NCI-H526 treated with DMSO at 0.1 percent for 48 hours (cell line): ENCODE results near the gene ARHGEF4.

Experiments
- DNase-seq: peaks from one replicate; lab custom pipeline; 2025; lab: John Stamatoyannopoulos, UW

Gene ARHGEF4

DNA sequence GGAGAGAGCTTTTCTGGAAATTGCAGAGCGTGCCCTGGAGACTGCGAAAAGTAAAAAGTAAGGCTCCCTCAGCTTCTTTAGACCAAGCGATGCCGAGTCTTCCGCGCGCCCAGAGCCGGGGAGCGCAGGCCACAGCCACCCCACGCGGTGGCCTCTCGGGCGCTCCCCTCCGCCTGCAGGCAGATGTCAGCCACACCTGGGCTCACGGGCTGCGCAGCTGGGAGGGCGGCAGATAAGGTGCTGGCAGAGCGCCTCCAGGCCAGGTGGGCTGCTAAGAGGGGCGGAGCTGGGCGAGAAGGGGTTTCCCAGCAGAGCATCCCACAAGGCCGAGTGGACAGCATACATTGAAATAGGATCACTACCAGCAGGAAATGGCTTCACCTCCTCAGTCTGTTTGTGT is 81.7 kb downstream of the ARHGEF4 start:
- no peak for DNase-seq

DNA sequence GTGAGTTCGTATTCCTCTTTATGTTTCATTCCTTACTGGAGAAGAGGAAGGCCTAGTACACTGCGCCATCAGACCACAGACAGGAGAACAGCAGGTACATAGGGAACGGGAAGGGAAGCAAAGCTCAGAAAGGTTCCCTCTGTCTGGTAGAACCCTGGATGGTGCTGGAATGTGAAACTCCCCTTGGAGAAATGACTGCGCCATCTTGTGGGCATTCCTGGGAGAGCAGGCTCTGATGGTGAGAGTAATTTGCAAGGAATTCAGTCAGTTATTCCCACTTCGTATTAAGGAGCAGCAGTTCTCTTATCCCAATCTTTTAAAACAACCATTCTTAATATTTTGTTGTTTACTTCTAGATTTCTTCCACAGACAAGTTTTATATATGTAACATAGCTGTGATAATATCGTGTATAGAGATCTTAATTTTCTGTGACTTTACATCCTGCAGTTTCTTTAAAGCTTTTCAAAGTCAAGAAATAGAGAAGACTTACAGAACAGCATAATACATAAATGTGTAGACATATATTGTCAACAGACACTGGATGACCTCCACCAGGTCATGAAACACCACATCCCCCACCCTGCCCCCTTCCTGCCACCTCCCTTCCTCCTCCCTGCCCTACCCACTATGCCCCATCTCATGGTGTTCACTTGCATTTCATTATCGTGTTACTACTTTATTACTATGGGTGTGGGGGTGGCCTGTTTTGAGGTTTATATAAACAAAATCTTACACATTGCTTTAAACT is 83.9 kb downstream of the ARHGEF4 start:
- DNase-seq = peak; percentile 60

DNA sequence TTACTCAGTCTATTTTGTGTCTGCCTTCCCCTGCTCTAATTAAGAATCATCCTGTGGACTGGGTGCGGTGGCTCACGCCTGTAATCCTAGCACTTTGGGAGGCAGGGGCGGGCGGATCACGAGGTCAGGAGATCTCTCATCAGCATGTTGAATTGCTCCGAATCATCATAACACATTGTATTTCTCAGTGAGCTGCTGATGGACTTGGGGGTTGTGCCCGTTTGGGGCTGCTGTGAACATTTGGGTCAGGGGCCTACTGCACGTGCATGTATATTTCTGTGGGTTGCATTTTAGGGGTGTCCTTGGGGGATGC is 84.4 kb downstream of the ARHGEF4 start:
- DNase-seq = no peak

DNA sequence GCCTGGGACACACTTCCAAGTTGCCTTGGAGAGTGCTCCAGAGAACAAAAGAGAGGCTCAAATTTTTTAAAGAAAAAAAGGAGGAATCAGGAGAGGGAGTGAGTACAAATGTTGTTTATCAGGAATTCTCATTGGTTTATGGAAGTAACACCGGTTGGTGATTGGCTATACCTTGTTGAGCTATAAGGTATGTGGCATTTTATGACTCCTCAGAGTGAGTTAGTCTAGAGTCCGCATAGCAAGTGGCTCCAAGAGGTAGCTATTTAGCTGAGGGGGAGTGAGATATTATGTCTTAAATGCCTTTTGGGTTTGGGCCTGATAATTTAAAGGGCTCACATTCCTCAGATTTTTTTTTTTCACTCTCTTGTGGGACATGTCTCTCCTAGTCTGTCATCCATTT is 85.7 kb downstream of the ARHGEF4 start:
- DNase-seq = no peak

DNA sequence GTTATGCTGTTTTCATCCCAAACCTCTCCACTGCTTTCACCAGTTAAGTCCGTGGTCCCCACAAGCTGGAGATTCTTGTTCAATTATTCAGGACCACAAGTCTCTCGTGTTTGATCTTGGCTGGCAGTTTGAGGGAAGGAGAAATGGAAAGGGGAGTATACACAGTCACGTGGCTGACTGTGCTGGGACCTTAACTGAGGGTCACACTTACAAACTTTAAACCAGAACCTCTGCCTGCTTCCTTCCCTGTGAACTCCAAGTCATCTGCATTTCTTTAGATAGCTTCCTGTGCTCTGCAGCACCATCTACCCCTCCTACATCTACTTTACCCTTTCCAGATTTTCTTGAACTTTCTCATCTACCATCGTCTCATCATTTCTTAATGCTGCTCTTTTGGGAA is 91.7 kb downstream of the ARHGEF4 start:
- DNase-seq = no peak

DNA sequence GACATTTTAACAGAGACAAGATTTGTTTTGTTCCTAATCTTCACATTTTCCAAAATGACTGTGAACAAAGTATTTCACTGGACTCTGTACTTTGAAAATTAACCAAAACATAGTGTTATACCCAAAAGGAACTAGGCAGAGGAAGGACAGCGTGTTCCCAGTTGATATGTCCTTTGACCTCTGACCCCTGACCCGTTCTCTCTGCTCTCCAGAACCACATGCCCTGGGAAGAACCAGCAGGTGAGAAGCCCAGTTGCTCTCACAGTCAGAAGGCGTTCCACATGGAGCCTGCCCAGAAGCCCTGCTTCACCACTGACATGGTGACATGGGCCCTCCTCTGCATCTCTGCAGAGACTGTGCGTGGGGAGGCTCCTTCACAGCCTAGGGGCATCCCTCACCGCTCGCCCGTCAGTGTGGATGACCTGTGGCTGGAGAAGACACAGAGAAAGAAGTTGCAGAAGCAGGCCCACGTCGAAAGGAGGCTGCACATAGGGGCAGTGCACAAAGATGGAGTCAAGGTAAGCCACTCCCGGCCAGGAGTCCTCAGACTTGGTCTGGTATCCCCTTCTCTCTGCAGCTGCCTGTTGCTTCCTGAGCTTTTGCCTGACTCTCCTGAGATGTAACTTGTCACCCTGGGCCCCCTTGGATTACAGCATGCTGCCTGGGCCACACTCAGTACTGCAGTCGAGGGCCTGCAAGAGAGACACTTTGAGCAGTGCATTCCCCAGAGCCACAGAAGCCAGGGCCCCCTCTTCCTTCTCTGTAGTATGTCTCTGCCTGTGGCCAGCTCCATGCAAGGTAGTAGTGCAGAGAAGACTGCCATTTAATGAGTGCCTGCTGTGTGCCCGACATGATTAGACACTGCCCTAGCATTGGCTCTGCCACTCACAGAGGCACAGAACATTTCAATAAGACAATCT is 94.3 kb downstream of the ARHGEF4 start:
- DNase-seq = no peak

DNA sequence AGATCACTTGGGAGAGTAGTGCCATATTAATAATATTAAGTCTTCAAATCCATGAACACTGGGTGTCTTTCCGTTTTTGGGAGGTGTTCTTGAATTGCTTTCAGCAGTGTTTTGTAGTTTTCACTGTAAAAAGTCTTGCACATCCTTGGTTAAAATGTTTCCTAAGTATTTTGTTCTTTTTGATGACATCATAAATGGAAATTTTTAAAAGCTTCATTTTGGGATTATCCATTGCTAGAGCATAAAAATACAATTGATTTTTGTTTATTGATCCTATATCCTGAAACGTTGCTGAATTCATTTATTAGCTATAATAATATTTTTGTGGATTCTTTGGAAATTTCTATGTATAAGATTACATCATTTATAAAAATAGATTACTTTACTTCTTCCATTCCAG is 96.8 kb downstream of the ARHGEF4 start:
- DNase-seq = no peak

DNA sequence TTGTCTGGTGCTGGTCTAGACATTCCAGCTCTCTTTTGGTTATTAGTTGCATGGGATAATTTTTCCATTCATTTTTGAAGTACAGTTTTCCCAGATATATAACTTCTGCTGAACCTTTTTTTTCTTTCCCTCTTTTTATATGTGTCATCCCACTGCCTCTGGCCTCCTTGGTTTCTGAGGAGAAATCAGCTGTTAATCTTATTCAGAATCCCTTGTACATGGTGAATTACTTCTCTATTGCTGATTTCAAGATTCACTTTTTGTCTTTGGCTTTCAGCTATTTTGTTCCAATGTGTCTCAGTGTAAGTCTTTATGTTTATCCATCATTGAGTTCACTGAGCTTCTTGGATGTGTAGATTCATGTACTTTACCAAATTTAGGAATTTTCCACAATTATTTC is 99.7 kb downstream of the ARHGEF4 start:
- DNase-seq = no peak

DNA sequence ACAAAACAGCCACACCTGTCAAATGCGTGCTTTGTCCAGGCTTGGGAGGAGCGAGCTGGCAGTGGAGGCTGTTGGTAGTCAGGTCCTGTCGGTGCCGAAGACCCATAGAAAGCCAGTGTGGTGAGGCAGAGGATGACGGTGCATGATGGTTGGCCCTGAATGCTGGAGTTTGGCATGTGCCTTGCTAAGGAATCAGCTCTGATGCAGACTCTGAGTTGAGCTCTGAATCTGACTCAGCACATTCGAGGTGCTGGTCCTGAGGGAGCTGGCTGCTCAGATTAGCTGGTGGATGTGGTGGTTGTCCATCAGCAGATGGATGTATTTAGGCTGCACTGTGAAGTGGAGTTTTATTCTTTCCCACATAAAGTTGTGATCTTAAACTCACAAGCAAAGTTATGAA is 111.3 kb downstream of the ARHGEF4 start:
- no peak for DNase-seq

DNA sequence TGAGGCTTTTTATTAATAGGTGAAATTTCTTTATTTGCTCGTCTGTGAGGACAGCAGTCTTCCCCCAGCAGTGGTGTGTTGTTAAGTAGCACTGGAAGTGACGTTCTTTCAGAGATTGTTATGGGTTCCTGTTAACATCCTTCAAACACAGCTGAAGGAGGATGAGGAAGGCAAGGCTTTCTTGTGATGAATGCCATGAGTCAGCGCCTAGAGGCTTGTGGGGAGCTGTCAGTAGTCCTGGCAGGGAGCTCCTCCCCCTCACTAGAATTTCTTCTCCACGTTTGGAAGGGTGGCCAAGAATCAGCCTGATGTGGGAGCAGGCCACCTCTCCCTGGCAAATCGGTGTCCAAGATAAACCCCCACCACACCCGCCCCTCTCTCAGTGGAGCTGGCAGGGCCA is 113.2 kb downstream of the ARHGEF4 start:
- DNase-seq = no peak

DNA sequence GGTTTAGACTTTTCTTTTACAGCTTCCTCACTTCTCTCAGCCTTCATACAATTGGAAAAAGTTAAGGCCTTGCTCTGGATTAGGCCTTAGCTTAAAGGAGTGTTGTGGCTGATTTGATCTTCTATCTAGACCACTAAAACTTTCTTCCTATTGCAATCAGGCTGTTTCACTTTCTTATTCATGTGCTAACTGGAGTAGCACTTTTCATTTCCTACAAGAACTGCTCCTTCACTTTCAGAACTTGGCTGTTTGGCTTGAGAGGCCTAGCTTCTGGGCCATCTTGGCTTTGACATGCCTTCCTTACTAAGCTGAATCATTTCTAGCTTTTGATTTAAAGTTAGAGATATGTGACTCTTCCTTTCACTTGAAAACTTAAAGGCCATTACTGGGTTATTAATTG is 114.3 kb downstream of the ARHGEF4 start:
- no peak for DNase-seq

DNA sequence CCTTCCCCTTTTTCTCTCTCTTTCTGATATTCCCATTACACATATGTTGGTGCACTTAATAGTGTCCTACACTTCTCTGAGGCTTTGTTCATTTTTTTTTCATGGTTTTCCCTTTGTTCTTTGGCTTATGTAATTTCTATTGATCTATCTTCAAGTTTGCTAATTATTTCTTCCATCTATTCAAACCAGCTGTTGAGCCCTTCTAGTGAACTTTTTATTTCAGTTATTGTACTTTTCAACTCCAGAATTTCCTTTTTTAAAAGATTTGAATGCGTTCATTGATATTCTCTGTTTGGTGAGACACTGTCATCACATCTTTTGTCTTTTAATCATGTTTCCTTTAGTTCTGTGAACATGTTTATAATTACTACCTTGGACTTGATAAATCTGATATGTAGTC is 118.2 kb downstream of the ARHGEF4 start:
- no peak for DNase-seq

DNA sequence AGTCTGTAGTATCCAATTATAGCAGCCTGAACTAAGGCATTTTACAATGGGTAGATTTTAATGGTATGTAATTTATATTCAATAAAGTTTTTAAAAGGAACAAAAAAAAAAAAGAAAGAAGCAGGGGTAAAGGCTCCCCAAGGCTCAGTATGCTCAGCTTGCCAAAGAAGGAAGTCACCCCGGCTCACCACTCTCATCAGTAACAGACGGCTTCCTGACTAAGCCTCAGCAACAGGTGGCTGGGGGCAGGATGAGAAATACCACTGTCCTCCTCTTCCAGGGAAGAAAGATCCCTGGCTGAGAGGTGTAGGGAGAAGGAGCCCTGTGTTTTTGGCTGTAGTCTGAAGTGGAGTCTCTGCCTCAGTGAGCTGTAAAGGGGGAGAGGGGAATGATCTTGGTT is 121.2 kb downstream of the ARHGEF4 start:
- no peak for DNase-seq

DNA sequence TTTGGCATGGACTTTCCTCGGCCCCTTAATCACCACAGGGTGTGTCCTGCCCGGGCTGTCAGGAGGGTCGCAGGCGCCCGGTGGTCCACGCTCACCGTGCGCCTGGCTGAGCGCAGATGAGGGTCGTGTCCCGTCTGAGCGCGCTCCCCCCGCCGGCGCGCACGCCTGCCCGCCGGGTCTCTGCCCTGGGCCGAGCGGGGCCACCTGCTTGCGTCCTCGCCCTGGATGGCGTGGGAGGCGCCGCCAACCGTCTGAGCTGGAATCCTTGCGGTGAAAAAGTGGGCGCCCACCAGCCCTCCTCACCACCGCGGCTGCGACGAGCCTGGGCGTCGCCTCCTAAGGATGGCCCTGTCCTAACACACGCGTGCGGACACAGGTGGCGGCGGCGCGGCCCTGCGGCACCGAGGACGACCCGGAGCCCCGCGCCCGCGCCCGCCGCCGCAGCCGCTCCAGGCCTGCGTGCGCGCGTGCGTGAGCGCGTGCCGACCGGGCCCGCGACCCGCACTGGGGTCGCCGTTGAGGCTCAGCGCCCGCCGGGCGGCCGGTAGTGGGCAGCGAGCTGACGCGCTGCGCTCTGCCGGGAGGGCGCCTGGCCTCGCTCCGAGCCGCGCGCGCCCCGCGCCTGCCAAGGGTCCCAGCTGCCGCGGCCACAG is 126.6 kb downstream of the ARHGEF4 start:
- no peak for DNase-seq

DNA sequence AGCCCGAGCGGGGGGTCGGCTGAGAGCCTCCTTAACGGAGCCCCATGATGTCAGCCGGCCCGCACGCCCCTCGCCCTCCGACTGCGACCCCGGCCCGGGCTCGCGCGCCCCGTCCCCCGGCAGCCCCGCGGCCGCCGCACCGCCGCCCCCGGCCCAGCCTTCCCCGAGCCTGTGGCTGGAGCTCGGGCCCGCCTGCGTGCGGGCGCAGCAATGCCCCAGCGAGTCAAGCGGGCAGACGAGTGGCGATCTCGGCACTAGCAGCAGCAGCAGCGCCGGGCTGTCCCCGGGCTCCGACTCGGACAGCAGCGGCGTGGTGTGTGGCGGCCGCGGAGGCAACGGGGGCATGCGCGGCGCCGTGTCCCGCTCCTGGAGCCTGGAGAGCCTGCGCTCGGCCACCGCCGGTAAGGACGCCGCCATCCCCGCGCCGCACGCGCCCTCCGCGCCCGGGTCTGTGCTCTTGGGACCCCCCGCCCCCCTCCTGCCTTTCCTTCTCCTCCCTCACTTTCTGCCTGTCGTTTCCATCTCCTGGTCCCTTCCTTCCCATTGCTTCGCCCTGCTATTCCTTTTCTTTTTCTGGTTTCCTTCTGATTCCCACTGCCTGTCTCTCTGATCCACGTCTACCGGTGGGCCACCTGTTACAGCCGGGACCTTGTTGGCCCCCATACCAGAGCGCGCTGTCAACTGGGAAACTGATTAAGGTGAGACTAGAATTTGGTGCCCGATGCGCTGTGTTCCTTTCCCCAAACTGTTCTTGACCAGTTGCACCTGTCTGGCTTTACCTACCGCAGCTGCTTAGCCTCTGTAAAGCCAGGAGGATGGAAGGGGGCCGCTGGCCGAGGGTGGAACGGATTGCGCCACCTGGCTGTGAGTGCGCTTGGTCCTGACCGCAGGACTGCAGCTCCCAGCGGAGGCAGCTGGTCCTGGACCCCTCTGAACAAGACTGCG is 127.4 kb downstream of the ARHGEF4 start:
- peak; percentile 73 for DNase-seq

DNA sequence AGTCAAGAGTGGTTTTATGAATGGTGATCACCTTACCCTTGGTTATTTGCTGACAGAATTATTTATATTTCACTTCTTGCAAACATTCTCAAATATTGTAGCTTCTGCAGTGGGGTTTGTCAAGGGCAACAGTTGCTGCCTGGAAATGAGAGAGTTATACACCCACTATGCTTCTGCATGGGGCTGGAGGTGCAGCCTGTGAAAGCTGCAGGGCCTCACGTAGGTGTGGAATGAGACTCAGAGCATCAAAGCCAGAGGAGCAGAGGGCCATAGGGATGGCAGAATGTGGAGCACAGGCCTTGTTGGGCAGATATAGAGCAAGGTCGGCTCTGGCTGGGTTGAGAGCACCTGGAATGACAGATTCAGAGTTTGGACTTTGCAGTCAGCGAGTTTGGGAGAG is 128.2 kb downstream of the ARHGEF4 start:
- DNase-seq = no peak

DNA sequence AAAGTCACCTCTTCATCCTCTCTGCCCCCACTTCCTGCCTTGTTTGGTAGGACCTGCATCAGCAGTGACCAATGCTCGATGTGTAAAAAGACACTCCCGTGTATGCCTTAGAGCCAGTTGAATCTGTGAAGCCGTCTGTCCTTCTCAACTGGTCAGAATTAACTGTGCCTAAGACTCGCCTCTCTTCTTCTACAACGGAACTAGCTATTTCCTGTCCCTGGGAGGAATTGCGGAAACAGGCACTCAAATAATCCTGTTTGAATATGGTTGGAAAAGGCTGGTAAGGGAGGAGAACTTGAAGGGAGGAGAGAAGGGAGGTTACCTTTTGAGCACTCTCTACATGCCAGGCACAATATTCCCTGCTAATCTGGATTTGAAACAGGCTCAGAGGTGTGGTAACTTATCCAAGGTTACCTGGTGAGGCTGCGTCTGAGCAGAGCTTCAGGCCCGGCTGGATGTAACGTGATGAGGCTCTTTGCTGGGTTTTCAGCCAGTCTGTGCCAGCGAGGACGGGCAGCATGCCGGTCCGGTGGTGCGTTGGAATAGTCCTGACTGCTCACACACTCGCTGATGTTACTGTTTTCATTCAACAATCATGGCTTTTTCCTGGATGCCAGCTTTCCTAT is 129.5 kb downstream of the ARHGEF4 start:
- DNase-seq = no peak

DNA sequence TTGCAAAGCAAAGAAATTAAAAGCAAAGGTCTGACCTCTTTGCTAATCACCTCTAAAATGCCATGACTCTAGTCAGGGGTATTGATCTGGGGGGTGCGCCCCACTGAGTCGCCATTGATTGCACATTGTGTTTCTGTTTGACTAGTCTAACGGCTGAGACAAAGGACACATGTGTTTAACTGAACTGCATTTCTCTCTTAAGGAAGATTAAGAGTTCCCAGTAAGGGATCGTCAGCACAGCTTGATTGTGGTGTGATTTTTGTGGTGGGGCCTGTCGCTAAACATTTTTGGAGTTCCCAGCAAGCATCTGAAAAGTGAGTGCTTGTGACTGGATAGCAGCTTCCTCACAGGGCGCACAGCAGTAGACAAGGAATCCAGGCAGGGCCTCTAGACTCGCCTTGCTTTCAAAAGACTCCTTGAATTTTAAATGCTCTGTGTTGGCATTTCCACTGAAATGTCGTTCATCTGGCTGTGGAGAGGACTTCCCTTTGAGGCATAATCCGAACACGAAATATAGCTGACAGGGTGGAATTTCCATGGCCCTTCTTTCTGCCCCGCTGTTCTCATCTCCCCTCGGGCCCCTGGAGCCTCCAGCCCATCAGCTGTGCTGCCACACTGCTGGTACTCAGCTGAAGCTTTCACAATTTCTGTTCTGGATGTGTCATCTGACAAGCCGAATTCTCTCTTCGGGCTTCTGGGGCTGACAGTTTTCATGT is 130.2 kb downstream of the ARHGEF4 start:
- no peak for DNase-seq

DNA sequence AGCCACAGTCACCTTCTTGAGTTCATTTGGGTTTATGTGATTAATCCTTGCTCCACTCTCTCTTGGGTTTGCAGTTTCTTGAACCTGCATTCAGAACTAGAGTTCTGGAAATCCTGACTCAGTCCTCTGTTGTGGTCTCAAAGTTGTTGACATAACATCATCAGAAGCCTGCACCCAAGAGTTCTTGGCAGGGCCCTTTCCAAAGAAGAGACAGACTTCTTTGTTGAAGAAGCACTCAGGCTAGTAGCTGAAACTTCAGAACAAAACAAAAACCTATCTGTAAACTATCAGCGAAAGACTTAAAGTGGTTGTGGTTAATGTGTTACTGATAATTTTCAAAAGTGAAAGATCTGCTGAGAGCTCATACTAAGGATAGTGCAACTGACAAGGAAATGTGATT is 135.7 kb downstream of the ARHGEF4 start:
- no peak for DNase-seq

DNA sequence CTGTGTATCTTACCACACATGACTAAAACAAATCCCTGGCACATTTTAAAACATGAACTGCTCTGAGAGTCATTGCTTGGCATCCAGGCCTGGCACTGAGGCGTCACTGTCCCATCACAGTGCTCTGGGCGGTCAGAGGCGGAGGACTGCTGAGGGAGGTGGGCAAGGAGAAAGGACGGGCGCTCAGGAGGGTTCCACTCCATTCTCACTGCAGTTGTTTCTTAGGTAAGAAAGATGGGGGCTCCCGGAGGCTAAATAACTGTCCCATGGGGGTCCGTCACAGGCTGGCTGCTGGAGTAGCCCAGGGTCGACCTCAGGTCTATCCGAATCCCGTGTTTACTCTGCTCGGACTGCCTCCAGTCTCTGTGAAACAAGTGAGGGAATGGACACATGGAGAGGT is 139.0 kb downstream of the ARHGEF4 start:
- no peak for DNase-seq
